ENCODE results near the gene TNIP2. TPM values are rescaled to one million over a fixed set of nuclear protein-coding genes. Genes with fewer than 3 reads are reported as not detected.
A peak's percentile ranks its signal among the peaks of the same experiment; 100 is the strongest.

TNIP2 gene
- total and polyA plus RNA-seq, 2 of the 13 experiments (the other 11 are each of a cell fraction or from before 2014, with no cell fraction given) = 25.6 to 38.0 TPM

DNA sequence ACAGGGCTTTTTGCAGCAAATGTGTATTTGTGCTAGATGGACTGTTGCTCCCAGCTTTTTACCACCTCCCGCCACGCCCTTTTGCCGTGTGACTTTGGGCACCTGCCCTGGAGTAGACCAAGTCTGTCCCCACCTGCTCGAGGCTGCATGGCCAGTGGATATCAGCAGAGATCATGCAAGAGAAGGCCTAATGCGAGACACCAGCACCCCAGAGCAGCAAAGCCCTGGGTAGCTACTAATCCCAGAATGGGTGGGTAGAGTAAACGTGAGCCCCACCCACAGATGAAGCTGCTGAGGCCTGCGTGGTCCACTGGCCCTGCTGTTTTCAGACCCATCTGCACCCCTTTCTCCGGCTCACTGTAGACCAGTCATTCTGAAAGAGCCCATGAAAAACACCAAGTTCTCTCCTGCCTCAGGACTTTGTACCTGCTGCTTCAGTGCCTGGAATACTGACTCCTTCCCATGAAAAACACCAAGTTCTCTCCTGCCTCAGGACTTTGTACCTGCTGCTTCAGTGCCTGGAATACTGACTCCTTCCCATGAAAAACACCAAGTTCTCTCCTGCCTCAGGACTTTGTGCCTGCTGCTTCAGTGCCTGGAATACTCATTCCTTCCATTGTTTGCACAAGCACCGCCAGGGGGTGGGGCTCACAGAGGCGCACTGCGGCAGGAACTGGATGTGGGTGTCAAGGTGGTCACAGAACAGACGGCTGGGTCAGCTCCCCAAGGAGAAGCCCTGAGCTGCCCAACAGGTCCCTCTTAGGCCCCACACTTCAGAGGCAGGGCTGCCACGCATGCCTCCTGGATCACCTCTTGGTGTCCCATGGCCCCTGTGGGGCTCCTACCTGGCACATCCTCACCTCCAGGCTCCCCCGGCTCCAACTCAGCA lies 5.1 kb upstream of the TNIP2 start (continued):
- TF ChIP-seq MBNL3 (CRISPR knock-in tag; conservative IDR thresholded peaks at IDR 0.05) = no peak
- TF ChIP-seq ZNF251 (CRISPR knock-in tag; IDR thresholded peaks at IDR 0.05) = no peak
- TF ChIP-seq ZNF563 (CRISPR knock-in tag; IDR thresholded peaks at IDR 0.05) = no peak
- TF ChIP-seq ZNF878 (CRISPR knock-in tag; IDR thresholded peaks at IDR 0.05) = no peak
- no peak for TF ChIP-seq YEATS2 (CRISPR knock-in tag; IDR thresholded peaks at IDR 0.05; ENCODE audit: borderline replicate concordance)
- TF ChIP-seq, protein P1, sequence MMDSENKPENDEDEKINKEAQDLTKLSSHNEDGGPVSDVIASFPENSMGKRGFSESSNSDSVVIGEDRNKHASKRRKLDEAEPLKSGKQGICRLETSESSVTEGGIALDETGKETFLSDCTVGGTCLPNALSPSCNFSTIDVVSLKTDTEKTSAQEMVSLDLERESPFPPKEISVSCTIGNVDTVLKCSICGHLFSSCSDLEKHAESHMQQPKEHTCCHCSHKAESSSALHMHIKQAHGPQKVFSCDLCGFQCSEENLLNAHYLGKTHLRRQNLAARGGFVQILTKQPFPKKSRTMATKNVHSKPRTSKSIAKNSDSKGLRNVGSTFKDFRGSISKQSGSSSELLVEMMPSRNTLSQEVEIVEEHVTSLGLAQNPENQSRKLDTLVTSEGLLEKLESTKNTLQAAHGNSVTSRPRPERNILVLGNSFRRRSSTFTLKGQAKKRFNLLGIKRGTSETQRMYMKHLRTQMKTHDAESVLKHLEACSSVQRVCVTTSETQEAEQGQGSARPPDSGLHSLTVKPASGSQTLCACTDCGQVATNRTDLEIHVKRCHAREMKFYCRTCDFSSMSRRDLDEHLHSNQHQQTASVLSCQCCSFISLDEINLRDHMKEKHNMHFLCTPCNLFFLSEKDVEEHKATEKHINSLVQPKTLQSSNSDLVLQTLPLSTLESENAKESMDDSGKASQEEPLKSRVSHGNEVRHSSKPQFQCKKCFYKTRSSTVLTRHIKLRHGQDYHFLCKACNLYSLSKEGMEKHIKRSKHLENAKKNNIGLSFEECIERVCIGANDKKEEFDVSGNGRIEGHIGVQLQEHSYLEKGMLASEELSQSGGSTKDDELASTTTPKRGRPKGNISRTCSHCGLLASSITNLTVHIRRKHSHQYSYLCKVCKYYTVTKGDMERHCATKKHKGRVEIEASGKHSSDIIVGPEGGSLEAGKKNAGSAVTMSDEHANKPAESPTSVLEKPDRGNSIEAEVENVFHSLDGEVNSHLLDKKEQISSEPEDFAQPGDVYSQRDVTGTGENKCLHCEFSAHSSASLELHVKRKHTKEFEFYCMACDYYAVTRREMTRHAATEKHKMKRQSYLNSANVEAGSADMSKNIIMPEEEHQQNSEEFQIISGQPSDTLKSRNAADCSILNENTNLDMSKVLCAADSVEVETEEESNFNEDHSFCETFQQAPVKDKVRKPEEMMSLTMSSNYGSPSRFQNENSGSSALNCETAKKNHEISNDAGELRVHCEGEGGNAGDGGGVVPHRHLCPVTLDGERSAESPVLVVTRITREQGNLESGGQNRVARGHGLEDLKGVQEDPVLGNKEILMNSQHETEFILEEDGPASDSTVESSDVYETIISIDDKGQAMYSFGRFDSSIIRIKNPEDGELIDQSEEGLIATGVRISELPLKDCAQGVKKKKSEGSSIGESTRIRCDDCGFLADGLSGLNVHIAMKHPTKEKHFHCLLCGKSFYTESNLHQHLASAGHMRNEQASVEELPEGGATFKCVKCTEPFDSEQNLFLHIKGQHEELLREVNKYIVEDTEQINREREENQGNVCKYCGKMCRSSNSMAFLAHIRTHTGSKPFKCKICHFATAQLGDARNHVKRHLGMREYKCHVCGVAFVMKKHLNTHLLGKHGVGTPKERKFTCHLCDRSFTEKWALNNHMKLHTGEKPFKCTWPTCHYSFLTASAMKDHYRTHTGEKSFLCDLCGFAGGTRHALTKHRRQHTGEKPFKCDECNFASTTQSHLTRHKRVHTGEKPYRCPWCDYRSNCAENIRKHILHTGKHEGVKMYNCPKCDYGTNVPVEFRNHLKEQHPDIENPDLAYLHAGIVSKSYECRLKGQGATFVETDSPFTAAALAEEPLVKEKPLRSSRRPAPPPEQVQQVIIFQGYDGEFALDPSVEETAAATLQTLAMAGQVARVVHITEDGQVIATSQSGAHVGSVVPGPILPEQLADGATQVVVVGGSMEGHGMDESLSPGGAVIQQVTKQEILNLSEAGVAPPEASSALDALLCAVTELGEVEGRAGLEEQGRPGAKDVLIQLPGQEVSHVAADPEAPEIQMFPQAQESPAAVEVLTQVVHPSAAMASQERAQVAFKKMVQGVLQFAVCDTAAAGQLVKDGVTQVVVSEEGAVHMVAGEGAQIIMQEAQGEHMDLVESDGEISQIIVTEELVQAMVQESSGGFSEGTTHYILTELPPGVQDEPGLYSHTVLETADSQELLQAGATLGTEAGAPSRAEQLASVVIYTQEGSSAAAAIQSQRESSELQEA (CRISPR knock-in tag; IDR thresholded peaks at IDR 0.05; ENCODE audit: not compliant biosample characterization) = no peak
- TF ChIP-seq ELF1 (CRISPR knock-in tag; IDR thresholded peaks at IDR 0.05) = peak; percentile 49; the same call in 1 of the 2 replicates
- TF ChIP-seq STAG1 (CRISPR knock-in tag; IDR thresholded peaks at IDR 0.05) = peak; percentile 40
- TF ChIP-seq ZNF768 (CRISPR knock-in tag; IDR thresholded peaks at IDR 0.05) = no peak
- TF ChIP-seq ZNF75D (CRISPR knock-in tag; IDR thresholded peaks at IDR 0.05; ENCODE audit: borderline replicate concordance) = no peak
- TF ChIP-seq ZBTB10 (CRISPR knock-in tag; IDR thresholded peaks at IDR 0.05; ENCODE audit: borderline replicate concordance) = peak; percentile 55; the same call in 1 of the 2 replicates
- TF ChIP-seq ZNF678 (CRISPR knock-in tag; IDR thresholded peaks at IDR 0.05) = no peak
- no peak for TF ChIP-seq MIER2 (CRISPR knock-in tag; IDR thresholded peaks at IDR 0.05)
